Activated CD8-positive, alpha-beta T cell treated with anti-CD3 and anti-CD28 coated beads for 36 hours (primary cell): ENCODE results near the gene TRIM56. TPM values are rescaled to one million over a fixed set of nuclear protein-coding genes. Genes with fewer than 3 reads are reported as not detected.
"Not testable (repeated sequence)": the region's sequence is repeated elsewhere in the genome, so short reads cannot be mapped to it uniquely, and the experiment has no call there.

Experiments
- ATAC-seq: fragments of 200-7000 bp; cut with Tn5 transposase; one replicate; pipeline ENCODE4 v1.10.0; 2021; ENCODE audit warnings: mild to moderate bottlenecking, moderate library complexity
- CTCF ChIA-PET: fragments of 350-600 bp; sonication (Branson Sonifier 250); formaldehyde crosslinking; loops from one replicate; lab custom pipeline; 2021; ENCODE audit warnings: antibody characterized with exemption; lab: Charles Lee
- POLR2A ChIA-PET: fragments of 350-600 bp; sonication (Branson Sonifier 250); formaldehyde crosslinking; loops from one replicate; lab custom pipeline; 2021; ENCODE audit warnings: antibody characterized with exemption; lab: Charles Lee
- DNase-seq: peaks from one replicate; pipeline ENCODE4 v3.0.0-alpha.2; 2020
- H3K27ac Mint-ChIP-seq: one replicate; pipeline ENCODE4 v1.8.0; 2021; ENCODE audit warnings: mild to moderate bottlenecking, mixed read lengths
- H3K27me3 Mint-ChIP-seq: one replicate; pipeline ENCODE4 v1.8.0; 2021; ENCODE audit warnings: mixed read lengths
- H3K36me3 Mint-ChIP-seq: one replicate; pipeline ENCODE4 v1.8.0; 2021; ENCODE audit warnings: low read depth, mixed read lengths
- H3K4me1 Mint-ChIP-seq: one replicate; pipeline ENCODE4 v1.8.0; 2021; ENCODE audit warnings: low read depth, mixed read lengths
- H3K4me3 Mint-ChIP-seq: one replicate; pipeline ENCODE4 v1.8.0; 2021; ENCODE audit warnings: mild to moderate bottlenecking, moderate library complexity, mixed read lengths
- H3K9me3 Mint-ChIP-seq: one replicate; pipeline ENCODE4 v1.8.0; 2021; ENCODE audit warnings: mixed read lengths
- CTCF ChIP-seq: fragments of 200-600 bp; IDR thresholded peaks from one replicate; pipeline ENCODE4 v1.8.0; 2022; ENCODE audit warnings: antibody characterized with exemption, mild to moderate bottlenecking
- intact Hi-C: fragments of 100-400 bp; cut with micrococcal nuclease; formaldehyde crosslinking; loops from one replicate; pipeline ENCODE4 v1.10.0; 2022
- total RNA-seq, 2 experiments: library from RNA; stranded (reverse); gene quantifications; one replicate each; pipeline ENCODE4 v1.2.3, GENCODE V29; 2021

The TRIM56 gene
- total RNA-seq, 2 experiments from 2014 or later = 40.1 to 42.3 TPM

GRCh38 chr7:101097561-101097960 lies 12.3 kb downstream of the TRIM56 start:
- H3K36me3 Mint-ChIP-seq = peaks cover 7% of the 10 kb centered on the region
- intact Hi-C loops = no loop called here
- no peak overlapping the region for H3K27ac Mint-ChIP-seq
- no peaks in the 10 kb centered on the region for H3K9me3 Mint-ChIP-seq
- no peak for ATAC-seq
- H3K4me1 Mint-ChIP-seq = peaks cover 14% of the 10 kb centered on the region
- H3K27me3 Mint-ChIP-seq = peaks cover 12% of the 10 kb centered on the region
- CTCF ChIA-PET = no interaction called here
- no peak for DNase-seq
- TF ChIP-seq CTCF = no peak
- POLR2A ChIA-PET = interaction anchor here (1.4 to 3.3 kb wide), 2 partner anchors 10 to 13 kb away, joined by 3 to 18 read pairs; partner anchors contain the start of gene TRIM56
- H3K4me3 Mint-ChIP-seq = no peak overlapping the region

- DNase-seq (peak; percentile 80), ATAC-seq (peak; percentile 87)
- Mint-ChIP-seq H3K27ac (no peak overlapping the region), H3K27me3 (peaks cover 21% of the 10 kb centered on the region), H3K9me3 (no peaks in the 10 kb centered on the region), H3K4me1 (peaks cover 10% of the 10 kb centered on the region), H3K36me3 (no peaks in the 10 kb centered on the region), H3K4me3 (no peak overlapping the region)
- intact Hi-C loops = no loop called here
- TF ChIP-seq CTCF = no peak
- ChIA-PET CTCF (interaction anchor here (1.2 to 1.4 kb wide), 2 partner anchors 34 to 44 kb away, joined by 3 to 4 read pairs; no protein-coding TSS in a partner anchor), POLR2A (interaction anchor here (0.9 kb wide), 1 partner anchor 14 kb away, joined by 3 read pairs; no protein-coding TSS in a partner anchor)
Observed at GRCh38 chr7:101099969-101100781, 14.9 kb downstream of the TRIM56 start.

- Mint-ChIP-seq H3K4me3 (no peak overlapping the region), H3K27ac (no peak overlapping the region), H3K27me3 (peaks cover 22% of the 10 kb centered on the region), H3K4me1 (peaks cover 10% of the 10 kb centered on the region), H3K36me3 (no peaks in the 10 kb centered on the region), H3K9me3 (no peaks in the 10 kb centered on the region)
- DNase-seq (no peak), ATAC-seq (no peak)
- ChIA-PET CTCF (interaction anchor here (0.6 to 1.4 kb wide), 4 partner anchors 24 to 190 kb away, joined by 3 to 4 read pairs (median 4); no protein-coding TSS in a partner anchor), POLR2A (no interaction called here)
- no peak for TF ChIP-seq CTCF
- intact Hi-C loops = no loop called here
Observed at GRCh38 chr7:101100858-101101847, 15.9 kb downstream of the TRIM56 start.

- CTCF ChIA-PET = interaction anchor here (0.6 to 1.2 kb wide), 3 partner anchors 25 to 191 kb away, joined by 3 to 4 read pairs (median 4); no protein-coding TSS in a partner anchor
Observed at GRCh38 chr7:101102026-101102425, 16.7 kb downstream of the TRIM56 start.

GRCh38 chr7:101103701-101104100 lies 18.4 kb downstream of the TRIM56 start:
- H3K4me1 Mint-ChIP-seq = peaks cover 13% of the 10 kb centered on the region
- H3K36me3 Mint-ChIP-seq, POLR2A ChIA-PET, DNase-seq, H3K9me3 Mint-ChIP-seq, CTCF ChIA-PET, H3K4me3 Mint-ChIP-seq, intact Hi-C loops, H3K27ac Mint-ChIP-seq, ATAC-seq: not testable (repeated sequence)
- H3K27me3 Mint-ChIP-seq = peaks cover 26% of the 10 kb centered on the region

More at GRCh38 chr7:101102026-101102425, 16.7 kb downstream of the TRIM56 start:
- ATAC-seq (no peak), DNase-seq (no peak)
- no peak for TF ChIP-seq CTCF
- POLR2A ChIA-PET = no interaction called here
- H3K4me3 Mint-ChIP-seq = no peak overlapping the region
- H3K4me1 Mint-ChIP-seq = peaks cover 10% of the 10 kb centered on the region
- H3K27me3 Mint-ChIP-seq = peaks cover 24% of the 10 kb centered on the region
- no peaks in the 10 kb centered on the region for H3K36me3 Mint-ChIP-seq
- H3K27ac Mint-ChIP-seq = no peak overlapping the region
- no peaks in the 10 kb centered on the region for H3K9me3 Mint-ChIP-seq
- intact Hi-C loops = no loop called here
